HepG2 (cell line): ENCODE measurements around the gene ABCE1. TPM values are rescaled to one million over a fixed set of nuclear protein-coding genes. Genes with fewer than 3 reads are reported as not detected.
A peak's percentile ranks its signal among the peaks of the same experiment; 100 is the strongest.

Experiments
- DR1 ChIP-seq: sonication (generic); formaldehyde crosslinking; IDR thresholded peaks from 2 replicates; pipeline ENCODE4 v1.8.0; 2021; ENCODE audit warnings: mild to moderate bottlenecking, missing genetic modification reagents, inconsistent platforms
- FOXJ3 ChIP-seq: sonication (generic); formaldehyde crosslinking; IDR thresholded peaks from 2 replicates; pipeline ENCODE4 v1.4.0; 2020; ENCODE audit warnings: missing genetic modification reagents, mild to moderate bottlenecking, borderline replicate concordance
- LBX2 ChIP-seq: sonication (generic); formaldehyde crosslinking; IDR thresholded peaks from 2 replicates; pipeline ENCODE4 v1.5.0; 2020; ENCODE audit warnings: missing genetic modification reagents, mild to moderate bottlenecking, borderline replicate concordance
- MAX ChIP-seq: IDR thresholded peaks from 2 replicates; pipeline ENCODE4 v1.6.1; 2012; ENCODE audit warnings: inconsistent platforms
- NCOR1 ChIP-seq: fragments of 200-600 bp; sonication (generic); IDR thresholded peaks from 2 replicates; pipeline ENCODE4 v1.7.0; 2017; ENCODE audit warnings: antibody characterized with exemption, low read length, borderline replicate concordance
- PRPF4 ChIP-seq: fragments of 200-400 bp; formaldehyde crosslinking; IDR thresholded peaks from 2 replicates; pipeline ENCODE4 v1.6.1; 2016; ENCODE audit warnings: low read length, low read depth; ENCODE audit not compliant: poor library complexity, severe bottlenecking
- RAD51 ChIP-seq: fragments of 450-650 bp; IDR thresholded peaks from 2 replicates; pipeline ENCODE4 v1.6.1; 2016; ENCODE audit warnings: borderline replicate concordance
- SOX5 ChIP-seq: IDR thresholded peaks from 2 replicates; pipeline ENCODE4 v1.6.1; 2016; ENCODE audit warnings: borderline replicate concordance
- SP4 ChIP-seq: sonication (generic); formaldehyde crosslinking; IDR thresholded peaks from 2 replicates; pipeline ENCODE4 v1.8.1; 2023; ENCODE audit warnings: mild to moderate bottlenecking, missing genetic modification reagents
- ZBTB1 ChIP-seq: sonication (generic); formaldehyde crosslinking; IDR thresholded peaks from 2 replicates; pipeline ENCODE4 v1.4.0; 2020; ENCODE audit warnings: missing genetic modification reagents, borderline replicate concordance
- ZBTB39 ChIP-seq: sonication (generic); formaldehyde crosslinking; IDR thresholded peaks from 2 replicates; pipeline ENCODE4 v1.5.0; 2020; ENCODE audit warnings: missing genetic modification reagents
- ZFP36L1 ChIP-seq: sonication (generic); formaldehyde crosslinking; IDR thresholded peaks from 2 replicates; pipeline ENCODE4 v1.8.0; 2022; ENCODE audit warnings: mild to moderate bottlenecking, missing genetic modification reagents, moderate library complexity
- ZFP62 ChIP-seq: sonication (generic); formaldehyde crosslinking; IDR thresholded peaks from 2 replicates; pipeline ENCODE4 v1.4.0; 2020; ENCODE audit warnings: missing genetic modification reagents
- ZHX1 ChIP-seq: sonication (generic); formaldehyde crosslinking; IDR thresholded peaks from 2 replicates; pipeline ENCODE4 v1.8.1; 2022; ENCODE audit warnings: low read depth, mild to moderate bottlenecking, missing genetic modification reagents
- ZIK1 ChIP-seq: sonication (generic); formaldehyde crosslinking; IDR thresholded peaks from 2 replicates; pipeline ENCODE4 v1.5.0; 2020; ENCODE audit warnings: mild to moderate bottlenecking, low read depth, missing genetic modification reagents, borderline replicate concordance
- ZNF205 ChIP-seq: IDR thresholded peaks from 2 replicates; pipeline ENCODE4 v1.6.1; 2018; ENCODE audit warnings: missing biosample characterization, missing genetic modification reagents
- ZNF326 ChIP-seq: sonication (generic); formaldehyde crosslinking; IDR thresholded peaks from 2 replicates; pipeline ENCODE4 v1.4.0; 2020; ENCODE audit warnings: missing genetic modification reagents, borderline replicate concordance
- ZNF766 ChIP-seq: sonication (generic); formaldehyde crosslinking; IDR thresholded peaks from 2 replicates; pipeline ENCODE4 v1.5.0; 2020; ENCODE audit warnings: missing genetic modification reagents, borderline replicate concordance
- ZNF816 ChIP-seq: sonication (generic); formaldehyde crosslinking; IDR thresholded peaks from 2 replicates; pipeline ENCODE4 v1.8.0; 2022; ENCODE audit warnings: missing genetic modification reagents, mild to moderate bottlenecking, borderline replicate concordance
- ZNF879 ChIP-seq: sonication (generic); formaldehyde crosslinking; IDR thresholded peaks from 2 replicates; pipeline ENCODE4 v1.8.1; 2023; ENCODE audit warnings: missing genetic modification reagents
- polyA plus RNA-seq, 8 experiments: library from polyadenylated mRNA; depleted of rRNA in 3 of 8; stranded (reverse) in 7 of 8; unstranded in 1 of 8; fragments of >200 nt; fragmentation: Illumina TruSeq in 4 of 8; extraction: Trizol in 4 of 8; gene quantifications; 2 replicates each; pipeline versions ENCODE4 v1.2.1 to v1.2.3, GENCODE V29; 2011 to 2016; ENCODE audit warnings: low read depth in 4 of 8, missing spikeins in 1 of 8, mixed read lengths in 1 of 8; ENCODE audit not compliant: insufficient read depth in 1 of 8
- total RNA-seq, 5 experiments: library from RNA; depleted of rRNA; stranded (reverse); fragments of >200 nt; fragmentation: Illumina TruSeq; extraction: Trizol; gene quantifications; 2 replicates each; pipeline ENCODE4 v1.2.3, GENCODE V29; 2016; ENCODE audit warnings: low read depth in 1 of 5
- TF ChIP-seq, protein P1 (sequence below): fragments of 450-650 bp; IDR thresholded peaks from 2 replicates; pipeline ENCODE4 v1.6.1; 2017; ENCODE audit warnings: mild to moderate bottlenecking

Gene ABCE1
- total and polyA plus RNA-seq, 2 of the 13 experiments (the other 11 are each of a cell fraction or from before 2014, with no cell fraction given), result 50.8 to 139 TPM

DNA sequence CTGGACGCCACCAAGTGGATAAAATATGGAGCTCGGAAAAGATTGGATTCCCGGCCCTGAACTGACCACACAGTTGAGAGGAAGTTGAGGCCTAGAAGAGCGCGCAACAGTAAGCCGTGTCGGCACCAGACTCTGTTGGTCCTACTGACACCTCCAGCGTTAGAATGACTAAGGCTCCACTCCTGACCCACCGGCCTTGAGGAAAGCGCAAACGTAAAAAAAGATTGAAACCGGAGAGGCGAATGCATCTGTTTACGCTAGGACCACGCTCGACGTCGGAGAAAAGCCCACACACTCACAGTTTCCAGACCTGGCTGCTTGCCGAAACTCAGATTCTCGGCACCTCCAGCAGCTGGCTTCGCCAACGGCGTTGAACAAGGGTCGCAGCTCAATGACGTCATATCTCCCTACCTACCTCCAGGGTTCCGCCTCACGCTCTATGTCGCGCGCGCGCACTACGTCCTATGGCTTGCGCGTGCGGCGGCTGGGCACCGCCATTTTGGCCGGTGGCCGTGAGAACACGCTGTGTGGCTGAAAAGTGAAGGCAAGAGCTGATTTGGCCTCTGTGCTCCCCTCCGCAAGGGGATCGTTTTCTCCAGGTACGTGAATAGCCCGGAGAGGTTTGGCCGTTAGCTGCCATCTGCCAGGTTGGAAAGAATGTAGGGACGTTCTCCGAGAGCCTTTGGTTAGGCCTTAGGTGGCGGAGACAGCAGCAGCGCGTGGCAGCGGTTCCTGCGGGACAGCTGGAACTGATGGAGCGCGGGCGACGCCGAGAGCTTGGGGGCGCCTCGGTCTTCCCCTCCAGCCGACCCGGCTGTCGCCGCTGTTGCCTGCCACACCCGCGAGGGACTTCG is at the start of gene ABCE1, which contains the start of gene ANAPC10 (continued):
- TF ChIP-seq LBX2 (CRISPR knock-in tag) (no peak), ZBTB1 (CRISPR knock-in tag) (no peak), SP4 (CRISPR knock-in tag) (peak; percentile 67; the same call in 1 of the 2 replicates), ZFP62 (CRISPR knock-in tag) (no peak), SOX5 (no peak), ZIK1 (no peak), RAD51 (no peak), ZBTB39 (CRISPR knock-in tag) (0 out of 2 replicates have a peak, but pooled peaks have one; percentile 71), ZNF205 (CRISPR knock-in tag) (peak; percentile 68; the same call in 1 of the 2 replicates), NCOR1 (no peak), DR1 (CRISPR knock-in tag) (peak; percentile 72; the same call in 1 of the 2 replicates), ZNF326 (CRISPR knock-in tag) (no peak), ZNF879 (CRISPR knock-in tag) (no peak), ZFP36L1 (no peak), FOXJ3 (CRISPR knock-in tag) (peak; percentile 80; the same call in 1 of the 2 replicates), PRPF4 (no peak), ZNF816 (peak; percentile 57; the same call in 1 of the 2 replicates), ZNF766 (CRISPR knock-in tag) (no peak; the same call in 1 of the 2 replicates), ZHX1 (peak; percentile 98), MAX (peak; percentile 99)
- TF ChIP-seq, protein P1, sequence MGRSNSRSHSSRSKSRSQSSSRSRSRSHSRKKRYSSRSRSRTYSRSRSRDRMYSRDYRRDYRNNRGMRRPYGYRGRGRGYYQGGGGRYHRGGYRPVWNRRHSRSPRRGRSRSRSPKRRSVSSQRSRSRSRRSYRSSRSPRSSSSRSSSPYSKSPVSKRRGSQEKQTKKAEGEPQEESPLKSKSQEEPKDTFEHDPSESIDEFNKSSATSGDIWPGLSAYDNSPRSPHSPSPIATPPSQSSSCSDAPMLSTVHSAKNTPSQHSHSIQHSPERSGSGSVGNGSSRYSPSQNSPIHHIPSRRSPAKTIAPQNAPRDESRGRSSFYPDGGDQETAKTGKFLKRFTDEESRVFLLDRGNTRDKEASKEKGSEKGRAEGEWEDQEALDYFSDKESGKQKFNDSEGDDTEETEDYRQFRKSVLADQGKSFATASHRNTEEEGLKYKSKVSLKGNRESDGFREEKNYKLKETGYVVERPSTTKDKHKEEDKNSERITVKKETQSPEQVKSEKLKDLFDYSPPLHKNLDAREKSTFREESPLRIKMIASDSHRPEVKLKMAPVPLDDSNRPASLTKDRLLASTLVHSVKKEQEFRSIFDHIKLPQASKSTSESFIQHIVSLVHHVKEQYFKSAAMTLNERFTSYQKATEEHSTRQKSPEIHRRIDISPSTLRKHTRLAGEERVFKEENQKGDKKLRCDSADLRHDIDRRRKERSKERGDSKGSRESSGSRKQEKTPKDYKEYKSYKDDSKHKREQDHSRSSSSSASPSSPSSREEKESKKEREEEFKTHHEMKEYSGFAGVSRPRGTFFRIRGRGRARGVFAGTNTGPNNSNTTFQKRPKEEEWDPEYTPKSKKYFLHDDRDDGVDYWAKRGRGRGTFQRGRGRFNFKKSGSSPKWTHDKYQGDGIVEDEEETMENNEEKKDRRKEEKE, result no peak
